ENCODE results near the gene C1orf50.
"Not testable (repeated sequence)": the region's sequence is repeated elsewhere in the genome, so short reads cannot be mapped to it uniquely, and the experiment has no call there.

Gene C1orf50

DNA sequence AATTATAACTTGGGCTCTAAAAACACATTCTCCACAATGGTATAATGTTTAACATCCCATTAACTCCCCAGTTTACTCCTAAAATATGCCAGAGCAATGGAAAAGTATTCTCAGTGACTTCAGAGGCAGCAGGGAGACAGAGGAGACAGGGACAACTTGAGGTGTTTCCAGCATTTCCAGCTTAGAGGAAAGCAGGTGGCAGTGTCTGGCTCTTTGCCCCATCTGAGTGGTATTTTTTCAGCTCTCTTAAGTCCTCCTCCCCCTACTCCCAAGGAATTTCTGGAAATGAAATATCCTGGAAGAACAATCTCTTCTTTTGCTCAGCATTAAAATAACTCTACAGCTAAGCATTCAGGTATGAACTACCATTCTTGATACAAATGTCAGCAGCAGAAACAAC lies 39.1 kb downstream of the C1orf50 start:
- TF ChIP-seq ZNF8 (CRISPR knock-in tag; IDR thresholded peaks at IDR 0.05), result no peak
- TF ChIP-seq ZNF565 (CRISPR knock-in tag; conservative IDR thresholded peaks at IDR 0.05; ENCODE audit: low read depth), result no peak
- TF ChIP-seq ISL1 (CRISPR knock-in tag; IDR thresholded peaks at IDR 0.05), result no peak
- no peak for TF ChIP-seq POU6F1 (CRISPR knock-in tag; IDR thresholded peaks at IDR 0.05; ENCODE audit: borderline replicate concordance, low read depth)
- TF ChIP-seq CSDC2 (CRISPR knock-in tag; IDR thresholded peaks at IDR 0.05), result no peak
- no peak for TF ChIP-seq GLIS3 (CRISPR knock-in tag; IDR thresholded peaks at IDR 0.05)
- no peak for ATAC-seq

GRCh38 chr1:42806593-42806992 lies 39.5 kb downstream of the C1orf50 start:
- TF ChIP-seq ZFP3 (CRISPR knock-in tag; IDR thresholded peaks at IDR 0.05) (no peak), POU6F1 (CRISPR knock-in tag; IDR thresholded peaks at IDR 0.05; ENCODE audit: borderline replicate concordance, low read depth) (no peak), PATZ1 (CRISPR knock-in tag; IDR thresholded peaks at IDR 0.05; ENCODE audit: borderline replicate concordance) (no peak), ZNF70 (CRISPR knock-in tag; IDR thresholded peaks at IDR 0.05) (no peak)
- no peak for ATAC-seq

DNA sequence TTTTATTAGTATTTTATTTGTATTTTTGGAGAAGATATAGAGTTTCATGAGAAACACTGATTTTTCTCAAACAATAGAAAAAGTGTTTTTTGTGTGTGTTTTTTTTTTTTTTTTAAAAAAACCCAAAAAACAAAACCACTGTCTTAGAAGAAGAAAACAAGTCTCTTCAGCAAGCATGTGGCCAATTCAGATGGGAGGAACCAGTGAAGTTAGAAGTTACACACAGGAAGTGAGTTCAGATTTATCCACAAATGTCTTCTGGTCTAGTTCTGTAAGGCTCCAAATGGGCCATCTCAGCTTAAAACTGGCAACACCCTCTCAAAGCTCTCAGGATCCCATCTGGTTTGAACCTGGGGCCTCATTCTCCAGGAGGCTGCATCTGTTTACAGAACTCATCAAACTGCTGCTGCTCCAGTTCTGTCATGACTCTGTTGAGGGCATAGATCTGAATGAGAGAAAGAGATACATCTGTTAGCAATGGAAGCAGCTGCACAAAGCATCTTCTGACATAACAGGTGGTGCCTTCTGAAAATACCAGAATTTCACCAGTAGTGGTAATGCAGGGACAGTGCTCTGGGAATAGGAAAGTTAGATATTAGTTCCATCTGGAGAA lies 40.1 kb downstream of the C1orf50 start:
- no peak for TF ChIP-seq OSR1 (CRISPR knock-in tag; IDR thresholded peaks at IDR 0.05)
- TF ChIP-seq, protein P1, sequence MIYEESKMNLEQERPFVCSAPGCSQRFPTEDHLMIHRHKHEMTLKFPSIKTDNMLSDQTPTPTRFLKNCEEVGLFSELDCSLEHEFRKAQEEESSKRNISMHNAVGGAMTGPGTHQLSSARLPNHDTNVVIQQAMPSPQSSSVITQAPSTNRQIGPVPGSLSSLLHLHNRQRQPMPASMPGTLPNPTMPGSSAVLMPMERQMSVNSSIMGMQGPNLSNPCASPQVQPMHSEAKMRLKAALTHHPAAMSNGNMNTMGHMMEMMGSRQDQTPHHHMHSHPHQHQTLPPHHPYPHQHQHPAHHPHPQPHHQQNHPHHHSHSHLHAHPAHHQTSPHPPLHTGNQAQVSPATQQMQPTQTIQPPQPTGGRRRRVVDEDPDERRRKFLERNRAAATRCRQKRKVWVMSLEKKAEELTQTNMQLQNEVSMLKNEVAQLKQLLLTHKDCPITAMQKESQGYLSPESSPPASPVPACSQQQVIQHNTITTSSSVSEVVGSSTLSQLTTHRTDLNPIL (CRISPR knock-in tag; IDR thresholded peaks at IDR 0.05; ENCODE audit: low read depth), result no peak
- no peak for TF ChIP-seq ZNF565 (CRISPR knock-in tag; conservative IDR thresholded peaks at IDR 0.05; ENCODE audit: low read depth)
- no peak for TF ChIP-seq SNAI2 (CRISPR knock-in tag; IDR thresholded peaks at IDR 0.05)
- TF ChIP-seq ISL1 (CRISPR knock-in tag; IDR thresholded peaks at IDR 0.05), result no peak
- TF ChIP-seq PATZ1 (CRISPR knock-in tag; IDR thresholded peaks at IDR 0.05; ENCODE audit: borderline replicate concordance), result no peak
- no peak for TF ChIP-seq POU6F1 (CRISPR knock-in tag; IDR thresholded peaks at IDR 0.05; ENCODE audit: borderline replicate concordance, low read depth)
- TF ChIP-seq ESRRG (CRISPR knock-in tag; IDR thresholded peaks at IDR 0.05), result no peak
- TF ChIP-seq GLIS3 (CRISPR knock-in tag; IDR thresholded peaks at IDR 0.05), result no peak
- no peak for TF ChIP-seq RARB (CRISPR knock-in tag; IDR thresholded peaks at IDR 0.05)
- no peak for TF ChIP-seq ZFP3 (CRISPR knock-in tag; IDR thresholded peaks at IDR 0.05)
- TF ChIP-seq TCF4 (CRISPR knock-in tag; IDR thresholded peaks at IDR 0.05; ENCODE audit: borderline replicate concordance), result no peak
- TF ChIP-seq ZNF70 (CRISPR knock-in tag; IDR thresholded peaks at IDR 0.05), result no peak
- TF ChIP-seq ZFP30 (CRISPR knock-in tag; IDR thresholded peaks at IDR 0.05), result no peak
- TF ChIP-seq, protein P2, sequence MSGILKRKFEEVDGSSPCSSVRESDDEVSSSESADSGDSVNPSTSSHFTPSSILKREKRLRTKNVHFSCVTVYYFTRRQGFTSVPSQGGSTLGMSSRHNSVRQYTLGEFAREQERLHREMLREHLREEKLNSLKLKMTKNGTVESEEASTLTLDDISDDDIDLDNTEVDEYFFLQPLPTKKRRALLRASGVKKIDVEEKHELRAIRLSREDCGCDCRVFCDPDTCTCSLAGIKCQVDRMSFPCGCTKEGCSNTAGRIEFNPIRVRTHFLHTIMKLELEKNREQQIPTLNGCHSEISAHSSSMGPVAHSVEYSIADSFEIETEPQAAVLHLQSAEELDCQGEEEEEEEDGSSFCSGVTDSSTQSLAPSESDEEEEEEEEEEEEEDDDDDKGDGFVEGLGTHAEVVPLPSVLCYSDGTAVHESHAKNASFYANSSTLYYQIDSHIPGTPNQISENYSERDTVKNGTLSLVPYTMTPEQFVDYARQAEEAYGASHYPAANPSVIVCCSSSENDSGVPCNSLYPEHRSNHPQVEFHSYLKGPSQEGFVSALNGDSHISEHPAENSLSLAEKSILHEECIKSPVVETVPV (CRISPR knock-in tag; IDR thresholded peaks at IDR 0.05), result no peak
- TF ChIP-seq PPARA (CRISPR knock-in tag; IDR thresholded peaks at IDR 0.05; ENCODE audit: borderline replicate concordance), result no peak
- TF ChIP-seq TOX (CRISPR knock-in tag; IDR thresholded peaks at IDR 0.05; ENCODE audit: borderline replicate concordance), result no peak
- TF ChIP-seq CSDC2 (CRISPR knock-in tag; IDR thresholded peaks at IDR 0.05), result no peak
- no peak for TF ChIP-seq ARNTL (CRISPR knock-in tag; IDR thresholded peaks at IDR 0.05; ENCODE audit: borderline replicate concordance, low read depth)
- ATAC-seq, result no peak

GRCh38 chr1:42814815-42815214 lies 47.8 kb downstream of the C1orf50 start:
- not testable (repeated sequence) for ATAC-seq
